ENCODE data around the gene POU2F1.

The POU2F1 gene

DNA sequence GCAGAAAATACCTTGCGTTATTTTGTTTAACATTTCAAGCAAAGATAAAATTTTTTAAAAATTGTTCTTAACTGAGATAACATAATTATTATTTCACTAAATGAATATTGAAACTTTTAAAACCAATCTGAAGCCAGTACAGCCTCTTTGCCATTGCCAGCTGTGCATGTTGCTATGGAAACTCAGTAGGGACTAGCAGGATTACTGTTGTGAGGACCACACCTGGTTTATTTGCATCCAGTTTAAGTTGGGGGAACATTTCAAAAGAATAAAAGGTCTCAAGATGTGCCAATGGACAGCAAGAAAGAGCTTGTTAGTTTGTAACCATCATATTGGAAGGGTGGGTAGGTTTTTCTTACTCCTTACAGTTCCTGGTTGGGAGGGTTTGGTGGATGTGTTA lies 80.7 kb downstream of the POU2F1 start (continued):
- TF ChIP-seq PRDM2 (tag by site-specific recombination; IDR thresholded peaks at IDR 0.05; ENCODE audit: borderline replicate concordance) (no peak), ZNF398 (tag by site-specific recombination; IDR thresholded peaks at IDR 0.05) (no peak), ZNF133 (tag by site-specific recombination; IDR thresholded peaks at IDR 0.05) (no peak), ZBTB20 (tag by site-specific recombination; IDR thresholded peaks at IDR 0.05) (no peak)
- TF ChIP-seq, protein P1, sequence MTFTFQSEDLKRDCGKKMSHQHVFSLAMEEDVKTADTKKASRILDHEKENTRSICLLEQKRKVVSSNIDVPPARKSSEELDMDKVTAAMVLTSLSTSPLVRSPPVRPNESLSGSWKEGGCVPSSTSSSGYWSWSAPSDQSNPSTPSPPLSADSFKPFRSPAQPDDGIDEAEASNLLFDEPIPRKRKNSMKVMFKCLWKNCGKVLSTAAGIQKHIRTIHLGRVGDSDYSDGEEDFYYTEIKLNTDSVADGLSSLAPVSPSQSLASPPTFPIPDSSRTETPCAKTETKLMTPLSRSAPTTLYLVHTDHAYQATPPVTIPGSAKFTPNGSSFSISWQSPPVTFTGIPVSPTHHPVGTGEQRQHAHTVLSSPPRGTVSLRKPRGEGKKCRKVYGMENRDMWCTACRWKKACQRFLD (tag by site-specific recombination; IDR thresholded peaks at IDR 0.05): no peak

GRCh38 chr1:167304165-167304564 lies 83.5 kb downstream of the POU2F1 start:
- Histone ChIP-seq H3K9me3 (ENCODE audit: control insufficient read depth, insufficient read depth, low read depth, low read length) (no peaks in the 10 kb centered on the region), H3K4me3 (ENCODE audit: low read depth, low read length) (no peak overlapping the region), H3K36me3 (ENCODE audit: control insufficient read depth in 2 of 2, insufficient read depth in 1 of 2, low read length in 2 of 2) (no peaks in the 10 kb centered on the region; a peak in 1 of 3 replicates), H3K4me1 (ENCODE audit: control insufficient read depth, insufficient read depth, low read length) (no peaks in the 10 kb centered on the region), H3K27ac (ENCODE audit: extremely low read depth, low read depth, low read length) (no peak overlapping the region)
- ChIA-PET POLR2A (no interaction called here), CTCF (no interaction called here)
- no peak for TF ChIP-seq ZNF76 (tag by site-specific recombination; IDR thresholded peaks at IDR 0.05; ENCODE audit: borderline replicate concordance, low read depth)
- TF ChIP-seq ZNF148 (tag by site-specific recombination; IDR thresholded peaks at IDR 0.05; ENCODE audit: borderline replicate concordance): no peak
- TF ChIP-seq ZNF776 (tag by site-specific recombination; IDR thresholded peaks at IDR 0.05; ENCODE audit: borderline replicate concordance): no peak
- no peak for TF ChIP-seq ZBTB8A (tag by site-specific recombination; IDR thresholded peaks at IDR 0.05)
- no peak for TF ChIP-seq ZFP69B (tag by site-specific recombination; IDR thresholded peaks at IDR 0.05)
- TF ChIP-seq AEBP2 (tag by site-specific recombination; IDR thresholded peaks at IDR 0.05; ENCODE audit: borderline replicate concordance): no peak
- TF ChIP-seq ZNF175 (tag by site-specific recombination; IDR thresholded peaks at IDR 0.05): no peak

All from HEK293 (cell line).